NT2/D1 (cell line): ENCODE data around the gene HTT.

Experiments used
- DNase-seq: peaks from one replicate; pipeline ENCODE4 v3.0.0-alpha.2; 2011; ENCODE audit warnings: low read depth, low spot score
- H3K27me3 ChIP-seq: 2 replicates; pipeline ENCODE4 v1.6.0; 2011; ENCODE audit warnings: mild to moderate bottlenecking; ENCODE audit not compliant: insufficient read length, insufficient read depth
- H3K36me3 ChIP-seq: 2 replicates; pipeline ENCODE4 v1.6.1; 2011; ENCODE audit warnings: mild to moderate bottlenecking, low read length, mixed read lengths; ENCODE audit not compliant: insufficient read depth, insufficient read length
- H3K4me1 ChIP-seq: 2 replicates; pipeline ENCODE4 v1.5.1; 2011; ENCODE audit not compliant: insufficient read depth, insufficient read length
- H3K4me3 ChIP-seq: 2 replicates; pipeline ENCODE4 v1.5.1; 2011; ENCODE audit warnings: low read depth; ENCODE audit not compliant: insufficient read length
- H3K9ac ChIP-seq: 2 replicates; pipeline ENCODE4 v1.6.0; 2011; ENCODE audit warnings: low read depth; ENCODE audit not compliant: insufficient read length
- H3K9me3 ChIP-seq: 2 replicates; pipeline ENCODE4 v1.5.1; 2011; ENCODE audit warnings: mild to moderate bottlenecking, low read length; ENCODE audit not compliant: insufficient read depth
- SUZ12 ChIP-seq: IDR thresholded peaks from 2 replicates; pipeline ENCODE4 v1.6.1; 2011; ENCODE audit not compliant: insufficient read length, insufficient read depth; ENCODE audit errors: extremely low read depth
- YY1 ChIP-seq: IDR thresholded peaks from 2 replicates; pipeline ENCODE4 v1.6.1; 2011; ENCODE audit not compliant: insufficient read length, insufficient read depth
- ZNF274 ChIP-seq: IDR thresholded peaks from 2 replicates; pipeline ENCODE4 v1.6.1; 2011; ENCODE audit warnings: mild to moderate bottlenecking, low read depth, low read length

The HTT gene

DNA sequence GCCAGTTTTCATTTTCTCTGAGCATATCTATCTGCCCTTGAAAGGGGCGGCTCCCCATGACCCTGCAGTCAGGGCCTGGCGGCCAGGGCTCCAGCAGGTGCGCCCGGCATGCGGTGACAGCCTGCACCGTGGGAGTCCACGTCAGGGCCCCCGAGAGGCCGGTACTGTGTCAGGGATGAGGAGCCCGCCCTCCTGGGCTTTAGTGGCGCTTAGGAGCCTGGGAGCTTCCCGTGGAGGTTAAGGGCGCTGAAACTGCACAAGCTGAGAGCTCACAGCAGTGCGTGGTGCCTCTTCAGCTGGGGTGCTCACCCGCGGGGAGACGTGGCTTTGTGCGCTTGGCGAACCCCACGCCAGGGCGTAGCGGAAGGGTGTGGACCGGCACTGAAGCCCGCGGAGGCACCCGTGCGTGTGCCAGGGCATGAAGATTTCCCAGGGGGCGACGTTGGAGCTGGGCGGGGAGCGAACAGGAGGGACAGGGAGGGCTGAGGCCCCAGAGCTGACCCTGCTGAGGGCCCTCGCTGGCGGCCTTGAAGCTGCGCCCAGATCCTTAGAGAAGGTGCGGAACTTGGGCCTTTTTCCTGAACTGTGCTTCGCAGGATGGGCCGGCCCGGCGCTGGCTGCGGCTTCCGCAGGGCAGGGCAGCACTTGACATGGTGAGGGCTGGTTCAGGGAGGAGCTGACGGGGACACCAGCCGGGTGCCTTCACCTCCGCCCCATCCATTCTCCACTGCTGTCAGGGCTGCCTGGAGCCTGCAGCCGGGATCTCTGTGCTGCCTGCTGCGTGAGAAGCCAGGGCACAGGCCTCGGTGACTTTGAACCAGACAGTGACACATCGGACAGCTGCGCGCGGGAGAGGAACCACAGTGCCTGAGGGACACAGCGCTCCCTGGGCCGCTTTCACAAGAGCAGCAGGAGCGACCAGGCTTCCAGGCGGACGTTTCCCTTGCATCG is 33.0 kb upstream of the HTT start:
- Histone ChIP-seq H3K36me3 (no peaks in the 10 kb centered on the region), H3K9ac (peak overlapping the region; percentile 6), H3K9me3 (no peaks in the 10 kb centered on the region), H3K27me3 (peaks cover 3% of the 10 kb centered on the region), H3K4me3 (no peak overlapping the region), H3K4me1 (peaks cover 3% of the 10 kb centered on the region)
- no peak for DNase-seq
- TF ChIP-seq YY1, result no peak
- TF ChIP-seq ZNF274, result no peak
- no peak for TF ChIP-seq SUZ12

DNA sequence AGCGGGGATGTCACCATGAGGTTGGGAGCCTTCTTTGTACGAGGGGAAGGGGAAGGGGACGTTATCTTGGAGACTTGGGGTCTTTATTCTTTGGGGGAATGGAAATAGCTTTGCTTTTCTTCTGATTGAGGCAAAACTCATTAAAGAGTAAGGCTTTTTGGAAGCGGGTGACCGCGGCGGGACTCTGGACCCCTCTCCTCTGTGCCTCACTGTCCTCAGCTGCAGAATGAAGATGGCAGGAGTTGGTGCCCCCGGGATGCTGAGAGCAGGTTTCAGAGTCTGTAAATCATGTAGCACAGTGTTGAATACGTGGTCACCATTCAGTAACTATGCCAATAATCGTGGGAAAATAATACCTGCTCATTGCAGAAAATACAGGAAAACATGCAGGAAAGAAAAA is 32.3 kb upstream of the HTT start:
- TF ChIP-seq ZNF274 (no peak), YY1 (no peak), SUZ12 (no peak)
- no peak for DNase-seq
- no peaks in the 10 kb centered on the region for H3K36me3 ChIP-seq
- H3K9me3 ChIP-seq, result no peaks in the 10 kb centered on the region
- H3K4me1 ChIP-seq, result no peaks in the 10 kb centered on the region
- H3K9ac ChIP-seq, result no peak overlapping the region
- no peak overlapping the region for H3K4me3 ChIP-seq
- H3K27me3 ChIP-seq, result no peaks in the 10 kb centered on the region

GRCh38 chr4:3043282-3044020 is 31.0 kb upstream of the HTT start:
- no peaks in the 10 kb centered on the region for H3K4me1 ChIP-seq
- no peak for TF ChIP-seq SUZ12
- TF ChIP-seq ZNF274, result no peak
- no peak for TF ChIP-seq YY1
- no peak overlapping the region for H3K9ac ChIP-seq
- H3K36me3 ChIP-seq, result no peaks in the 10 kb centered on the region
- no peaks in the 10 kb centered on the region for H3K9me3 ChIP-seq
- H3K27me3 ChIP-seq, result no peaks in the 10 kb centered on the region
- H3K4me3 ChIP-seq, result no peak overlapping the region
- DNase-seq, result no peak

- no peak for DNase-seq
- H3K4me1 ChIP-seq, result no peaks in the 10 kb centered on the region
- TF ChIP-seq SUZ12, result no peak
- TF ChIP-seq ZNF274, result no peak
- TF ChIP-seq YY1, result no peak
These were observed 29.3 kb upstream of the HTT start for GRCh38 chr4:3044870-3045819.

GRCh38 chr4:3046162-3046561 is 28.3 kb upstream of the HTT start:
- Histone ChIP-seq H3K4me1 (no peaks in the 10 kb centered on the region), H3K9ac (no peak overlapping the region), H3K9me3 (0 out of 2 replicates have a peak, but pooled peaks cover under 1% of the 10 kb centered on the region), H3K4me3 (no peak overlapping the region), H3K27me3 (no peaks in the 10 kb centered on the region), H3K36me3 (no peaks in the 10 kb centered on the region)
- DNase-seq, result no peak
- TF ChIP-seq ZNF274 (no peak), SUZ12 (no peak), YY1 (no peak)

More at GRCh38 chr4:3044870-3045819, 29.3 kb upstream of the HTT start:
- no peaks in the 10 kb centered on the region for H3K36me3 ChIP-seq
- H3K27me3 ChIP-seq, result no peaks in the 10 kb centered on the region
- no peak overlapping the region for H3K4me3 ChIP-seq
- no peak overlapping the region for H3K9ac ChIP-seq
- no peaks in the 10 kb centered on the region for H3K9me3 ChIP-seq

GRCh38 chr4:3046623-3047022 is 27.9 kb upstream of the HTT start:
- Histone ChIP-seq H3K27me3 (no peaks in the 10 kb centered on the region), H3K36me3 (no peaks in the 10 kb centered on the region), H3K4me3 (no peak overlapping the region), H3K9me3 (peaks cover 5% of the 10 kb centered on the region; the same call in 1 of the 2 replicates), H3K9ac (no peak overlapping the region), H3K4me1 (no peaks in the 10 kb centered on the region)
- no peak for DNase-seq
- no peak for TF ChIP-seq SUZ12
- TF ChIP-seq YY1, result no peak
- no peak for TF ChIP-seq ZNF274
